Epithelial cell of esophagus (primary cell): ENCODE measurements around the gene NQO2.

Experiments
- DNase-seq: peaks from one replicate; pipeline ENCODE4 v3.0.0; 2010; ENCODE audit warnings: low read depth
- H3K4me3 ChIP-seq: 2 replicates; pipeline ENCODE4 v1.5.1; 2011; ENCODE audit warnings: mild to moderate bottlenecking, low read length, control low read depth
- TF ChIP-seq, protein P1 (sequence below): IDR thresholded peaks from 2 replicates; pipeline ENCODE4 v1.5.1; 2011; ENCODE audit warnings: low read depth, mild to moderate bottlenecking, low read length, control low read depth, inconsistent platforms; ENCODE audit not compliant: insufficient read depth; ENCODE audit errors: missing control alignments

Gene NQO2

DNA sequence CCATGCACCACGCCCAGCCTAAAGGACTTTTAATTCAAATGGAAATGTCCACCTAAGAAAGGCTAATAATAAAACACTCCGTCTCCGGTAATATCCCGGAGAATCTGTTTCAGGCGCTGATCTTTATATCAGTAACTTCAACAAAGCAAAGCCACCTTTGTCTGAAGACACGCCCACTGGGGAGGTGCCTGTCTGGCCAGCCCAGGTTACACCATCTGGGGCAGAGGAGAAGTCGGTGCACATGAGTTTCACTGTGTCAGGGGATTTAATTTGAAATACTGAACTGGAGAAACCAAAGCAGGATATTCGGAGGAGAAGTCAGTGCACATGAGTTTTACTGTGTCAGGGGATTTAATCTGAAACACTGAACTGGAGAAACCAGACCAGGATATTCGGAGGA, 37.7 kb upstream of the NQO2 start:
- no peak overlapping the region for H3K4me3 ChIP-seq
- peak; percentile 35 for DNase-seq
- TF ChIP-seq, protein P1, sequence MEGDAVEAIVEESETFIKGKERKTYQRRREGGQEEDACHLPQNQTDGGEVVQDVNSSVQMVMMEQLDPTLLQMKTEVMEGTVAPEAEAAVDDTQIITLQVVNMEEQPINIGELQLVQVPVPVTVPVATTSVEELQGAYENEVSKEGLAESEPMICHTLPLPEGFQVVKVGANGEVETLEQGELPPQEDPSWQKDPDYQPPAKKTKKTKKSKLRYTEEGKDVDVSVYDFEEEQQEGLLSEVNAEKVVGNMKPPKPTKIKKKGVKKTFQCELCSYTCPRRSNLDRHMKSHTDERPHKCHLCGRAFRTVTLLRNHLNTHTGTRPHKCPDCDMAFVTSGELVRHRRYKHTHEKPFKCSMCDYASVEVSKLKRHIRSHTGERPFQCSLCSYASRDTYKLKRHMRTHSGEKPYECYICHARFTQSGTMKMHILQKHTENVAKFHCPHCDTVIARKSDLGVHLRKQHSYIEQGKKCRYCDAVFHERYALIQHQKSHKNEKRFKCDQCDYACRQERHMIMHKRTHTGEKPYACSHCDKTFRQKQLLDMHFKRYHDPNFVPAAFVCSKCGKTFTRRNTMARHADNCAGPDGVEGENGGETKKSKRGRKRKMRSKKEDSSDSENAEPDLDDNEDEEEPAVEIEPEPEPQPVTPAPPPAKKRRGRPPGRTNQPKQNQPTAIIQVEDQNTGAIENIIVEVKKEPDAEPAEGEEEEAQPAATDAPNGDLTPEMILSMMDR: no peak

DNA sequence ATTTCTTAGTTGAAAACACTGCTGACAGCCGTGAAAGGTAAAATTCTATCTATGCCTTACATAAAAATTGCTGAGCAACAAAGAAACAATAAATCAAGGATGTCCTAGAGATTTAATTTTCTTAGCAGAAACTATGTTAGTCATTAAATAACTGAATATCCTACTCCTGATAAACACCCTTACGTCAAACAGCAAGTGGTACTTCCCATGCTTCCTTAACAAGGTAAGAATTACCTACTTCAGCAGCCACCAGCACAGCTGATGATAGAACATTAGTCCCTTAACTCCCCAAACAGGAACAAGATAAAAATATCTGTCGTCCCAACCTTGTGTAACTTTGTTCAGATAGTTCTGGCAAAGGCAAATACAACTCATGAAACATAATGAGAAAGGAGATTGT, 37.1 kb upstream of the NQO2 start:
- no peak for DNase-seq
- no peak overlapping the region for H3K4me3 ChIP-seq
- TF ChIP-seq, protein P1: no peak

DNA sequence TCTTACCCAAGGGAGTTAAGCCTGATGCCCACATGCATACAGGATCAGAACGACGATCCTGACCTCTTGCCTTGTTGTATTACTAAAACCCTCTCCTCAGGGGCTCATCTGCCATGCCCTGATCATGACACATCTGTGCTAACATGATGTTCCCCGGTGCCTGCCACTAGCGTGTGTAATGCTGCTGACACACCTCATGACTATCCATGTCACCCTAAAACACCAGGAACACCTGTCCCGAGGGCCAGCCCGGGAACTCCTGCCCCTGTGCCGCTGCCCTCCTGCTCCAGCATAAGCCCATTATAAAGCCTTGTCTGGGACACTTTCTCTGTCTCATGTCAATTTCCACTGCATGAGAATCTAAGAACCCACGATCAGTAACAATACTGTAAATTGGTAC, 35.9 kb upstream of the NQO2 start:
- no peak overlapping the region for H3K4me3 ChIP-seq
- no peak for DNase-seq
- TF ChIP-seq, protein P1: no peak

DNA sequence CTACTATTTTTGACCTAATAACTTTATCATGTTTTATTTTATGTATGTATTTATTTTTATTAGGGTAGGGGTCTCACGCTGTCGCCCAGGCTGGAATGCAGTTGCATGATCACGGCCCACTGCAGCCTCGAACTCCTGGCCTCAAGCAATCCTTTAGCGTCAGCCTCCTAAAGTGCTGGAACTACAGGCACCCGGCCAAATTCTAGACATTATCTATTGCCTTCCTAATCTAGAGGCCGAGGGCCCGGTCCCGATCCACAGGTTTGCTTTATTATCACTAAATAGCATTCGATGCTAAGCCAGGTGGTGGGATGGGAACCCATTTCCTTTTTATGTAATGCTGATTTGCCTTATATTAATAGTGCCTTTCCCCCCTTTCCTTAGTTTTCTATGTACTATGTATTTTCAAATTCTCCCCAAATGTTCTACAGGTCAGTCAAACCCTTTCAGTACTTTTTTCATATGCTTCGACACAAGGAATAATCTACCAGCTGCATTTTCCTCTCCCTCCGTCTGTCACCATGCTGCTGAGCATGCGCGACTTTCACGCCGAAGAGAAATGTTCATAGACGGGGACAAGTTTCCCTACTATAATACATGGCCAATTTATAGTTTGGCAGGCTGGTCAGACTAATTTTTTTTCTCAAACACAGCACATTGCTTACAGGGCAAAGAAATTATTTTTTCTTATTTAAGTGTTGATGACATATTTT, 34.7 kb upstream of the NQO2 start:
- TF ChIP-seq, protein P1: no peak
- H3K4me3 ChIP-seq: no peak overlapping the region
- no peak for DNase-seq

DNA sequence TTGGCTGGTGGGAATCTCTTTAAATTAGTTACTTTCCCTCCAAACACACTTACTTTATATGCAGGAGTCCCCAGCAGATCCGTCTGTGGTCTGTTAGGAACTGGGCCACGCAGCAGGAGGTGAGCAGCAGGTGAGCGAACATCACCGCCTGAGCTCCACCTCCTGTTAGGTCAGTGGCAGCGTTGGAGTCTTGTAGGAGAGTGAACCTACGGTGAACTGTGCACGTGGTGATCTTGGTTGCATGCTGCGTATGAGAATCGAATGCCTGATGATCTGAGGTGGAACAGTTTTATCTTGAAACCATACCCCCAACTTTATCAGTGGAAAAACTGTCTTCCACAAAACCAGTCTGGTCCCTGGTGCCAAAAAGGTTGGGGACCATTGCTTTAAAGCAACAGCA, 33.3 kb upstream of the NQO2 start:
- DNase-seq: no peak
- TF ChIP-seq, protein P1: no peak
- H3K4me3 ChIP-seq: no peak overlapping the region

DNA sequence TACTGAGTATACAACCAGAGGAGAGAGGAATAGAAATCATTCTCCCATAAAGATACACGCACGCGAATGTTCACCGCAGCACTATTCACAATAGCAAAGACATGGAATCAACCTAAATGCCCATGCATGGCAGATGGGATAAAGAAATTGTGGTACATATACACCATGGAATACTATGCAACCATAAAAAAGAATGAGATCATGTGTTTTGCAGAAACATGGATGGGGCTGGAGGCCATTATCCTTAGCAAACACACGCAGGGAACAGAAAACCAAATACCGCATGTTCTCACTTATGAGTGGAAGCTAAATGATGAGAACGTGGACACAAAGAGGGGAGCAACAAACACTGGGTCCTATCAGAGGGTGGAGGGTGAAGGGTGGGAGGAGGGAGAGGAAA, 31.8 kb upstream of the NQO2 start:
- no peak for DNase-seq
- no peak overlapping the region for H3K4me3 ChIP-seq
- TF ChIP-seq, protein P1: no peak

DNA sequence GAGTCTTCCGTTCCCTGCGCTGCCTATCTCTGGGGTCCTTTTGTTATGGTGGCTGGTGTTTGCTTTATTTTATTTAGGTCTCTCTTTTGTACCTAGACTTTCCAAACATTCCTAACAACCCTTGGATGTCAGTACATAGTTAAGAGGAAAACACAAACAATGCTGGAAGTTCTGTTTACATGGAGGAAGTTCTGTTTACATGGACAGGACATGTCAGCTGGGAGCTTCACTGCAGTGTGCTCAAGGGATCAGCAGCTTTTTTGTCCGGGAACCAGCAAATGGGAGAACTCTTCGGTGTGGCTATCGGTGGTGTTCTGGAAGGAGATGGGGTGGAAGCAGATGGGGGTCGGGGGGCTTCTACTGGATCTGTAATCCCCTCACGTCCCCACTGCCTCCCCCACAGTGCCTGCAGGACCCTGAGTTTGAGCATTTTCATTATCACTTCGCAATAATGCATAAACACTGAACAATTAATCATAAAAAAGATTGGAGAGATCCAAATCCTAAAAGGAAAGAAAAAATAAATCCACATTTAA, 31.0 kb upstream of the NQO2 start:
- TF ChIP-seq, protein P1: no peak
- no peak for DNase-seq
- H3K4me3 ChIP-seq: no peak overlapping the region
